GM12874 (cell line): Measurements from ENCODE around the gene OR13F1.

Source experiments
- TF ChIP-seq, protein P1 (sequence below): IDR thresholded peaks from 2 replicates; pipeline ENCODE4 v1.5.1; 2011; ENCODE audit warnings: low read depth, mild to moderate bottlenecking, control low read depth, low read length, moderate library complexity; ENCODE audit not compliant: insufficient read depth

The OR13F1 gene, protein sequence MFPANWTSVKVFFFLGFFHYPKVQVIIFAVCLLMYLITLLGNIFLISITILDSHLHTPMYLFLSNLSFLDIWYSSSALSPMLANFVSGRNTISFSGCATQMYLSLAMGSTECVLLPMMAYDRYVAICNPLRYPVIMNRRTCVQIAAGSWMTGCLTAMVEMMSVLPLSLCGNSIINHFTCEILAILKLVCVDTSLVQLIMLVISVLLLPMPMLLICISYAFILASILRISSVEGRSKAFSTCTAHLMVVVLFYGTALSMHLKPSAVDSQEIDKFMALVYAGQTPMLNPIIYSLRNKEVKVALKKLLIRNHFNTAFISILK

DNA sequence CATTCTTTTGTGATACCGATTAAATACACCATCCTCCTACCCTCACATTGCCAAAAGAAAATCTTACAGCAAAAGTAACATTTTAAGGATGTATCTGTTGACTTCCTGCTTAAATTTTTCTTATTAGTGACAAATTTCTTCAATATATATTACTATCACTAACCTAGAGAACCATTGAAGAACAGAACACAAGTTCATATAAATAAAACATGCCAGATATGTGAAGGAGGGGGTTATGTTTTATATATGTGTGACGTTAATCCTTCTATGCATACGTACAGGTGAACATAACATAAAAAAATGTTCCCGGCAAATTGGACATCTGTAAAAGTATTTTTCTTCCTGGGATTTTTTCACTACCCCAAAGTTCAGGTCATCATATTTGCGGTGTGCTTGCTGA lies at the start of gene OR13F1:
Gene OR13F1, plus strand, starts transcription at position 301 of the 400 bp plus-strand sequence. Its CDS starts 0 bp downstream, at position 301.
- TF ChIP-seq, protein P1, sequence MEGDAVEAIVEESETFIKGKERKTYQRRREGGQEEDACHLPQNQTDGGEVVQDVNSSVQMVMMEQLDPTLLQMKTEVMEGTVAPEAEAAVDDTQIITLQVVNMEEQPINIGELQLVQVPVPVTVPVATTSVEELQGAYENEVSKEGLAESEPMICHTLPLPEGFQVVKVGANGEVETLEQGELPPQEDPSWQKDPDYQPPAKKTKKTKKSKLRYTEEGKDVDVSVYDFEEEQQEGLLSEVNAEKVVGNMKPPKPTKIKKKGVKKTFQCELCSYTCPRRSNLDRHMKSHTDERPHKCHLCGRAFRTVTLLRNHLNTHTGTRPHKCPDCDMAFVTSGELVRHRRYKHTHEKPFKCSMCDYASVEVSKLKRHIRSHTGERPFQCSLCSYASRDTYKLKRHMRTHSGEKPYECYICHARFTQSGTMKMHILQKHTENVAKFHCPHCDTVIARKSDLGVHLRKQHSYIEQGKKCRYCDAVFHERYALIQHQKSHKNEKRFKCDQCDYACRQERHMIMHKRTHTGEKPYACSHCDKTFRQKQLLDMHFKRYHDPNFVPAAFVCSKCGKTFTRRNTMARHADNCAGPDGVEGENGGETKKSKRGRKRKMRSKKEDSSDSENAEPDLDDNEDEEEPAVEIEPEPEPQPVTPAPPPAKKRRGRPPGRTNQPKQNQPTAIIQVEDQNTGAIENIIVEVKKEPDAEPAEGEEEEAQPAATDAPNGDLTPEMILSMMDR, result no peak

DNA sequence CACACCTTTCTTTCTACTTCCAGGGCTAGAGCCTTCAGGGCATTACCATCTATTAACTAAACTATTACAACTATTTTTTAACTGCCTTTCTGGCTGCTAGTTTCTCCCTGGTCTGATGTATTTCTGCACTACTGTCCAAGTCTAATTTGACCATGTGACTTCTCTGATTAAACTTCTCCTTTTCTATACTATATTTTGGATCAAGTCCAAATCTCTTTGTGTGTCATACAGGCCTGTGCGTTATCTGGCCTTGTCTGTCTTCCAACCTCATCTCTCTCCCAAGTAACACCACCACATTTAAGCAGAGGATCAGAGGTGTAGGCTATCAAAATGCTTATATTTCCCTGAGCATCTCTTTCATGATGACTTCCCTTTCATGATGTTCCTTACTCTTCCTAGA lies 47.2 kb upstream of the OR13F1 start:
- TF ChIP-seq, protein P1, result no peak

GRCh38 chr9:104463864-104464263 lies 40.2 kb upstream of the OR13F1 start:
- TF ChIP-seq, protein P1, result no peak

DNA sequence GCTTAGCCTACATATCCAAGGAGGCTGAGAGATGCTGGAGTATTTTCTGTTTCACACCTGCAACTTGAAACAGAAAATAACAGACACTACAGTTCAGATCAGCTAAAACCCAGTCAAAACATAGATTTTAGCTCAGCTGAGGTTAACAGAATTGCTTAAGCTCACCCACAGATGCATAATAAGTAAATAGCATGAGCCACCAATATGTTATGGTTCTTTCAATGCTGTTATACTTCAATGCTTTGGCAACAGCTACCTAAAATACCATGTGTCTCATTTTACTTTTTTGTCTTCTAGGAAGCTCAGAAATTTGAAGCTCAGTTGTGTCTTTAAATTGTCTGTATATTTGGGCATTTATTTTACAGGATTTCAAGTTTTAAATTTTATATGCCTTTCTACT lies 35.8 kb upstream of the OR13F1 start:
- TF ChIP-seq, protein P1, result no peak

GRCh38 chr9:104482921-104483570 lies 21.0 kb upstream of the OR13F1 start:
- TF ChIP-seq, protein P1, result no peak

DNA sequence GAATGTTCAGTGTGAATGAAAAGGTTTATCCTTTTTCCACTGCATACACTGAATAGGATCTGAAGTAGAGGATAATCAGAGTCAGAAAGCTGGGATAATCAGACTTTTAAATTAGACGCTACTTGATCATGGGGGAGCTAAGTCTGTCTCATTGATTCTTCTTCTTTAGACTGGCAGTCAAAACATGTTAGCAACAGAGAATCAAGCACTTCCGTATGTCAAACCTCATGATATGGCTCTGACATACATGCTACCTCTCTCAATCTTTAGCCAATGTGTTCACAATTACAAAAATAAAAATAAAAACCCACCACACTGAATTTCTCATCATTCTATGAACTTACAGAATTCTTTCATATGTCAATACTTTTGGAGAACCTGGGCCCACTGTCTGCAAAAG lies 19.0 kb upstream of the OR13F1 start:
- TF ChIP-seq, protein P1, result no peak

GRCh38 chr9:104494808-104495207 lies 9.3 kb upstream of the OR13F1 start:
- TF ChIP-seq, protein P1, result peak; percentile 1; the same call in 1 of the 2 replicates
